ENCODE results near the gene ZNF48.

Gene ZNF48

GRCh38 chr16:30407804-30408534, 12.7 kb downstream of the ZNF48 start:
- peak; percentile 28 for DNase-seq (ENCODE audit: low spot score)

GRCh38 chr16:30409125-30410060, 14.2 kb downstream of the ZNF48 start:
- peak; percentile 89 for DNase-seq (ENCODE audit: low spot score)

- DNase-seq (ENCODE audit: low spot score), result no peak
Measured at GRCh38 chr16:30413112-30413806, 18.0 kb downstream of the ZNF48 start.

GRCh38 chr16:30414159-30414558, 18.9 kb downstream of the ZNF48 start:
- no peak for DNase-seq (ENCODE audit: low spot score)

GRCh38 chr16:30416047-30416603, 20.9 kb downstream of the ZNF48 start:
- no peak for DNase-seq (ENCODE audit: low spot score)

GRCh38 chr16:30416624-30417528, 21.7 kb downstream of the ZNF48 start:
- peak; percentile 24 for DNase-seq (ENCODE audit: low spot score)

GRCh38 chr16:30417529-30418349, 22.5 kb downstream of the ZNF48 start:
- DNase-seq (ENCODE audit: low spot score), result peak; percentile 89

GRCh38 chr16:30418350-30419181, 23.3 kb downstream of the ZNF48 start:
- DNase-seq (ENCODE audit: low spot score), result no peak

- DNase-seq (ENCODE audit: low spot score), result no peak
Measured at GRCh38 chr16:30421010-30421409, 25.8 kb downstream of the ZNF48 start.

- no peak for DNase-seq (ENCODE audit: low spot score)
Measured at GRCh38 chr16:30428055-30428454, 32.8 kb downstream of the ZNF48 start.

GRCh38 chr16:30429418-30429677, 34.1 kb downstream of the ZNF48 start:
- no peak for DNase-seq (ENCODE audit: low spot score)

GRCh38 chr16:30429678-30430427, 34.6 kb downstream of the ZNF48 start, which contains the start of gene DCTPP1:
TSS of gene DCTPP1 (minus strand) at chr16:30430030. CDS start at chr16:30429980, 50 bp downstream.
- DNase-seq (ENCODE audit: low spot score), result peak; percentile 98

GRCh38 chr16:30430428-30430970, 35.3 kb downstream of the ZNF48 start:
- DNase-seq (ENCODE audit: low spot score), result no peak

GRCh38 chr16:30434852-30435251, 39.6 kb downstream of the ZNF48 start:
- DNase-seq (ENCODE audit: low spot score), result no peak

- DNase-seq (ENCODE audit: low spot score), result no peak
Measured at GRCh38 chr16:30437511-30438046, 42.4 kb downstream of the ZNF48 start.

- DNase-seq (ENCODE audit: low spot score), result no peak
Measured at GRCh38 chr16:30438835-30439234, 43.6 kb downstream of the ZNF48 start.

- DNase-seq (ENCODE audit: low spot score), result no peak
Measured at GRCh38 chr16:30439720-30440348, 44.6 kb downstream of the ZNF48 start.

GRCh38 chr16:30443631-30444030, 48.4 kb downstream of the ZNF48 start:
- DNase-seq (ENCODE audit: low spot score), result no peak
